Glomerular visceral epithelial cell (primary cell): Measurements from ENCODE around the gene SLC25A25.
"Not testable (repeated sequence)": the region's sequence is repeated elsewhere in the genome, so short reads cannot be mapped to it uniquely, and the experiment has no call there.

Source experiments
- DNase-seq: peaks from one replicate; pipeline ENCODE4 v3.0.0-alpha.2; 2016; ENCODE audit errors: extremely low spot score

The SLC25A25 gene

DNA sequence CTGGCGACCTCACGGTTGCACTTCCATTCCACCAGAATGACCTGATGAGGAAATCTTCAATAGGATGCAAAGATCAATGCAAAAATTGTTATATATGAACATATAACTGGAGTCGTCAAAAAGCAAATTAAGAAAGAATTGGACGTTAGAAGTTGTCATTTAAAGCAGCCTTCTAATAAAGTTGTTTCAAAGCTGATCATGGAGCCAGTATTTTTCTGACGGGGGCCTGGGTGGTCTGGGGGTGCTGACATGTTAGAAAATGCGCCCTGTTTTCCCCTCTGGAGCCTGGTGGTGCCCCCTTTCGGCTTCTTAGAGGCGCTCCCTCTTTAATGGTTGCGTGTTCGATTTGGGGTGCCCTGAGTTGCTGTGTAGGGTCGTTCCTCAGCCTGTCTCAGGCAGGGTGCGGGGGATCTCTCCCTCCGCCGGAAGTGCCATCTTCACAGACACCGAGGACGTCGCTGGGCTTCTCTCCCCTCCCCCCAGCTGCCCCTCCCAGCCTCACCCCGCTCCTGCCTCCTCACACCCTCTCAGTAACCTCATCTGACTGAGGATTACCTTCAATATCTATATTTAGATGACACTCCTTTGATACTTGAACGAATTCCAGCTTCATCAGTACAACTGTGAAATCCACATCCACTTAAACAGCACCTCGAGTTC, 41.1 kb downstream of the SLC25A25 start:
- DNase-seq, result no peak

- DNase-seq, result not testable (repeated sequence)
Measured at GRCh38 chr9:128111726-128112125, 43.7 kb downstream of the SLC25A25 start.

GRCh38 chr9:128113526-128114325, 45.7 kb downstream of the SLC25A25 start:
- no peak for DNase-seq

DNA sequence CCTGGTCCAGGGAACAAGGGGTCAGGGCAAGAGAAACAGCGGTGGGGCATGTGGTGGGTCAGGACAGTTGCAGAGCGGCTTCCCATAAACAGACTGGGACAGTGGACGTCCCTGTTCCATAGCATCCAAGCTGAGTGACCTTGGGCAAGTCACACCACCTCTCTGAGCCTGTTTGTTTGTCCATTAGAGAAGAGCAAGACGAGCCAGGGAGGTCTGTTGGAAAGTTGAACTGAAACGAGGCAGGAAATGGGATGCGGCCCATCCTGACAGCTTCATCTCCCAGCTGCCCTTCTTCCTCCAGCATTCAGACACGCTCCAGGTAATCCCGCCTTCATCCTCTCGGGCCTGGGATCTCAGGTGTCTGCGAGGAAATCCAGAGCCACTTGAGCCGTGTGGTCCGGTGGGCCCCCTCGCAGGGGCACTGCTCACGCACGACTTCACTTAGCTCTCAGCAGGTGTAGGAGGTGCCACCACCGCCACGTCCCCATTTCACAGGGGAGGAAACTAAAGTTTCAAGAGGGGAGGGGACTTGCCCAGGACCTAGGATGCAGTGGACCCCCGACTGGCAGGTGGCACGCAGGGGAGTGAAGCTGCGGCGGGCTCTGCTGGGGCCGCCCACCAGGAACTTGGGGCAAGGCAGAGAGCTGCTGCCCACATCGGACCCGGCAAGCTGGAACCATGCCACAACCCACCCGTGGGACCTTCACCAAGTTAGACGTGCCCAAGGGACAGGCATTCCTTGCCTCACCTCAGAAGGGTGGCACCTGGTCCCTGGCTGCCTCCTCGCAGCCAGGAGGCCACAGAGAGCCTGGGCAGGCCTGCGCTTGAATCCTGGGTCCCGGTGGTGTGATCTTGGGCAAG, 46.5 kb downstream of the SLC25A25 start:
- no peak for DNase-seq

- DNase-seq, result no peak
Measured at GRCh38 chr9:128115187-128116103, 47.4 kb downstream of the SLC25A25 start.

GRCh38 chr9:128116104-128117083, 48.4 kb downstream of the SLC25A25 start:
- no peak for DNase-seq

GRCh38 chr9:128117613-128118471, 49.8 kb downstream of the SLC25A25 start:
- peak; percentile 93 for DNase-seq

GRCh38 chr9:128118472-128118857, 50.4 kb downstream of the SLC25A25 start:
- no peak for DNase-seq

DNA sequence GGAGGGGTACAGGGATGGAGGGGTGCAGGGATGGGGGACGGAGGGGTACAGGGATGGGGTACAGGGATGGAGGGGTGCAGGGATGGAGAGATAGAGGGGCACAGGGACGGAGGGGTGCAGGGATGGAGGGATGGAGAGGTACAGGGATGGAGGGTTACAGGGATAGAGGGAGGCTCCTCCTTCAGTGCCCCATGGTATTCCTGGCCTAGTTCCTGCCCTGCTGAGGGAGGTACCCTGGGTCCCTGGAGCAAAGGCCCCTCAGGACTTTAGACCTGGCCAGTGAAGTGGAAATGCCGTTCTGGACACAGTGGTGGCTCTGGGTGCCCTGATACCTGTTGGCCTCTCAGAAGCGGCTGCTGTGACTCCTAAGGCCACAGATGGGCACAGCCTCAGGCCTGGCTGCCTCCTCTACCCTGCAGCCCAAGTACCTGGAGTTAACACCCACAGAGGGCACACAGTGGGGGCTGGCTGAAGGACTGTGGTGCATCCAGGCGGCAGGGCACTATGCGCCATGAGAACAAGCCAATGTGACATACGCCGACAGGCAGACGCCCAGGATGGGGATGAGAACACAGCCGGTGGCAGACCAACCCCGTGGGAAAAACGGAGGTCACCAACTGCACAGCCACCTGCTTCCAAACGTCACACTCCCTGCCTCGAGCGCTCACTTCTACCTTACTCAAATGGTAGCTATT, 51.1 kb downstream of the SLC25A25 start:
- DNase-seq, result no peak

DNA sequence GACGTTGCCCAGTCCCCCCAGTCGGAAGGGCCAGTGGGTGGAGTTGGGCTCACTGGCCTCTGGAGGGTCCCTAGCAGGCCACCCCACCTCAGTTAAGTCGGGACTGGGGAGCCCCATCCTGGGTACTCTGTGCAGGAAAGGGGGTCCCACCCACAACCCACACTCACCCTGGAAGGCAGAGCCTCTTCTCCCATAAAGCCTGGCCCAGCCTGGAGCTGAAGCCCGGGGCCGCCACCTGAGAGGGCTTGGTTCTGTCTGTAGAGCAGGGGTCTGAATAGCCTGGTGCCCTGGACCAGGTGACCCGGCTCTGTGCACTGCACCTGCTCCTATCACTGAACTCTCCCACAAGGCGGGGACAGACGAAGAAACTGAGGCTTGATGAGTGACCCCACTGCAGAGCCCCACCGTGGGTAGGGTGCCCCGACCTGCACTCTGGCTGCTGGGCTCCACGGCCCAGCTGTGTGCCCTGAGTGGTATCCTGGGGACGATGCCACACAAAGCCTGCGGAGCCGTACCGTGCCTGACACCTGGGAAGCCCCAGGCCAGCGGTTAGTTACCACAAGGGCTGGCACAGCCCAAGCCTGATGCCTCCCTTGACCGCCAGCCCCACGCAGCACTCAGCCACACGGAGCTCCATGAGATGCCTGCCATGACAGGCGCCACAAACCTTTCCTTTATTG, 52.2 kb downstream of the SLC25A25 start:
- no peak for DNase-seq

DNA sequence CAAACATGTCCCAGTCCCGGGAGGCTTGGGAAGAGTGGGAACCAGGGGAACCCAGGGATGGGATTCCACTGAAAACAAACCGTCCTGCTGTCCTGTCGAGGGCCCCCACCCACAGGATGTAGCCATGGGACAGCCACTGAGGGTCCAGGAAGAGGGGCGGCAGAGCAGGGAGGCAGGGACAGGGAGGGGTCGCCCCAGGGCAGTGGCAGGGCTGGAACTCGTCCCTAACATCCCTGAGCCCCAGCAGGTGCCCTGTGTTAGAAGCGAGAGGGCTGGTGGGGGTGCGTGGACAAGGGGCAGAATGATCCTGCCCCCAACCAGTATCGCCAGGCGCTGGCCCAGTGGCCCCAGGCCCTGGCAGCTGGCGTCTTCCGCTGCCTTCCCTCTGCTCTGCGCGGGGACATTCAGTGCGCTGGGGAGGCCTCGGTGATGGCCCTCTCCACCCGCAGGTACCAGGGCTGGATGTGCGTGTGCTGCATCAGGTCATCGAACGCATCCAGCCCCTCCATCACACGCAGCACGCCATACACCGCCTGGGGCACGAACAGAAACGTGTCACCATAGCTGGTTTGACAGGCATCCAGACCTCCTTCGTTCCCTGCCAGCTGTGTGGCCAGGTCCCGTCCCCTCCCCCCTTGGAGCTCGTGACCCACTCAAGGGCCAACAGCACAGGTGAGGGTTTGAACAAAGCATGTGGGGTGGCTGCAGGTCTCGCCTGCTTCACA, 52.9 kb downstream of the SLC25A25 start:
- no peak for DNase-seq

GRCh38 chr9:128121466-128121810, 53.4 kb downstream of the SLC25A25 start:
- DNase-seq, result no peak

- no peak for DNase-seq
Measured at GRCh38 chr9:128121924-128122808, 54.1 kb downstream of the SLC25A25 start.

- DNase-seq, result no peak
Measured at GRCh38 chr9:128122809-128123175, 54.8 kb downstream of the SLC25A25 start.

DNA sequence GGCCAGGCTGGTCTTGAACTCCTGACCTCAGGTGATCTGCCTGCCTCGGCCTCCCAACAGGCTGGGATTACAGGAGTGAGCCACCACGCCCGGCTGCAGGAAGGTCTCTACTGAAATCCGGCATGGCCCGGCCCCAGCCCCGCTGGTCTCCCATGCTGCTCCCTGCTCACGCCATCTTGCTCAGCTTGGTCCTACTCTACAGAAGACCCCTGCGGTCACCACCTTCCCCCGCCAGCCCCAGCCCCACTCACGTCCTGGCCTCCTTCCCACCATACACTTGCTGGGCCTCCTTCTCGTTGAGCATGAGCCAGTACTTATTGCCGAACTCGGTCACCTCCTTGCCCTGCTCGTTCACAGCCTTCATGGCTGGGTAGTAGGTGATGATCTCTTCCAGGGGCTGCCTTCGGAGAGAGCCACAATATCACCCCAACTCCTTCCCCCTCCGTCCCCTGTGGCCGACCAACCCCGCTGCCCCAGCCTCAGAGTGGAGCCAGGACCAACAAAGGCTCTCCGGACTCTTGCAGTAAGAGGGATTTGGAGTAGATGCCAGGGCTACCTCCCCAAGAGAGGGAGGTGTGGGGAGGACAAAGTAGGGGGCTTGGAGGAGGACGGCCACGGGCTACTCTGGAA, 55.5 kb downstream of the SLC25A25 start:
- no peak for DNase-seq

DNA sequence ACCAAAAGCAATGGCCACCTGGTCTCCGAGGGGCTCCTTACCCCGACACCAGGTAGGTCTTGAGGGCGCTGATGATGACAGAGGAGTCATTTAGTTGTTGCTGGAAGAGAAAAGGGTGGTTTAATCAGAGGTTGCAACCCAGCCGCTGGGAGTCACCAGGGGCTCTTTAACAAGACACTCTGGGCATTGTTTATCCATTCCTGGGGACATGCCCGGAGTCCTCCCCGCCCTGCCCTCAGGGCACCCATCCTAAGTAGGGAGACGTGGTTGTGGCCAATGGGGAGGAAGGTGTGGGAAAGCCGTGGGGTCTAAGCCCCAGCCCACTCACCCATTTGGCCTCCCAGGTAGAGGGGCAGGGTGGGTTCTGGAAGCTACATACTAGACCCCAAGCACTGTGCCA, 56.4 kb downstream of the SLC25A25 start:
- DNase-seq, result no peak
